ENCODE results near the gene MTARC1. TPM values are rescaled to one million over a fixed set of nuclear protein-coding genes. Genes with fewer than 3 reads are reported as not detected.

The MTARC1 gene
- total and polyA plus RNA-seq, 10 of the 15 experiments (the other 5 are each of a cell fraction or from before 2014, with no cell fraction given): 0.23 to 1.5 (median 0.48) TPM

- Histone ChIP-seq H3K79me2 (ENCODE audit: control insufficient read depth, insufficient read depth, low read length) (no peaks in the 10 kb centered on the region), H3K36me3 (ENCODE audit: control insufficient read depth in 2 of 2, insufficient read depth in 2 of 2, low read length in 1 of 2) (no peaks in the 10 kb centered on the region), H3K27ac (ENCODE audit: control insufficient read depth, insufficient read depth) (no peak overlapping the region), H4K20me1 (ENCODE audit: control insufficient read depth, insufficient read depth) (no peaks in the 10 kb centered on the region), H3K4me1 (ENCODE audit: control insufficient read depth, insufficient read depth, low read length) (no peaks in the 10 kb centered on the region), H2AFZ (ENCODE audit: control insufficient read depth, low read depth, low read length) (no peak overlapping the region), H3K9me3 (replicated peaks; ENCODE audit: control insufficient read depth, insufficient read depth, low read length) (no peaks in the 10 kb centered on the region), H3K4me2 (ENCODE audit: control insufficient read depth, insufficient read depth) (no peak overlapping the region), H3K27me3 (replicated peaks in 1 of 2; ENCODE audit: control insufficient read depth in 2 of 2, insufficient read depth in 2 of 2, low read length in 1 of 2) (no peaks in the 10 kb centered on the region), H3K4me3 (no peak overlapping the region), H3K9ac (ENCODE audit: control insufficient read depth, insufficient read depth, low read length) (no peak overlapping the region)
- SMC1A ChIA-PET (ENCODE audit: uncharacterized antibody, unreplicated experiment): no interaction called here
- POLR2A ChIA-PET: no interaction called here
- BruUV-seq (replicated peaks): no TSS peak
- CTCF ChIA-PET: no interaction called here
- in situ Hi-C loops (cut with MboI): no loop called here
- RAD21 ChIA-PET (ENCODE audit: unreplicated experiment): no interaction called here
- TF ChIP-seq CBX3 (IDR thresholded peaks at IDR 0.05; ENCODE audit: borderline replicate concordance, low read depth) (no peak), POLR2AphosphoS2 (IDR thresholded peaks at IDR 0.05; ENCODE audit: low read depth, low read length) (no peak), HCFC1 (IDR thresholded peaks at IDR 0.05; ENCODE audit: low read length) (no peak), PAX5 (IDR thresholded peaks at IDR 0.05; ENCODE audit: borderline replicate concordance, low read depth, low read length) (no peak), SKIL (IDR thresholded peaks at IDR 0.05; ENCODE audit: low read depth, poor library complexity, severe bottlenecking) (no peak), NBN (IDR thresholded peaks at IDR 0.05) (no peak), ZZZ3 (IDR thresholded peaks at IDR 0.05; ENCODE audit: control insufficient read depth, insufficient read length, low read depth) (no peak), REST (IDR thresholded peaks at IDR 0.05; ENCODE audit: low read depth, low read length) (no peak), IKZF2 (IDR thresholded peaks at IDR 0.05) (no peak), ZNF274 (IDR thresholded peaks at IDR 0.05; ENCODE audit: insufficient read depth, insufficient read length) (no peak), MTA3 (IDR thresholded peaks at IDR 0.05; ENCODE audit: borderline replicate concordance, low read length) (no peak), YY1 (IDR thresholded peaks at IDR 0.05; ENCODE audit: low read depth, low read length) (no peak), EP300 (IDR thresholded peaks at IDR 0.05; ENCODE audit: borderline replicate concordance in 1 of 2, control insufficient read depth in 1 of 2, low read depth in 2 of 2, low read length in 2 of 2) (no peak), RELA (IDR thresholded peaks at IDR 0.05; ENCODE audit: borderline replicate concordance, partially characterized antibody) (no peak), CBX5 (IDR thresholded peaks at IDR 0.05; ENCODE audit: low read depth) (no peak), EGR1 (IDR thresholded peaks at IDR 0.05; ENCODE audit: borderline replicate concordance in 1 of 2, low read depth in 2 of 2, low read length in 2 of 2) (no peak)
- TF ChIP-seq, protein P1, sequence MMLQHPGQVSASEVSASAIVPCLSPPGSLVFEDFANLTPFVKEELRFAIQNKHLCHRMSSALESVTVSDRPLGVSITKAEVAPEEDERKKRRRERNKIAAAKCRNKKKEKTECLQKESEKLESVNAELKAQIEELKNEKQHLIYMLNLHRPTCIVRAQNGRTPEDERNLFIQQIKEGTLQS (IDR thresholded peaks at IDR 0.05; ENCODE audit: borderline replicate concordance, extremely low read depth, low read depth, low read length): no peak
- intact Hi-C loops (cut with micrococcal nuclease; ENCODE audit: unreplicated experiment): no loop called here
- ATAC-seq (no peak), DNase-seq (ENCODE audit: low read depth, low spot score) (no peak), FAIRE-seq (no peak)
Observed at GRCh38 chr1:220797044-220797443, 10.3 kb downstream of the MTARC1 start.

Data from GM12878 (cell line).